Measurements from ENCODE around the gene PLXNA4.

Gene PLXNA4

DNA sequence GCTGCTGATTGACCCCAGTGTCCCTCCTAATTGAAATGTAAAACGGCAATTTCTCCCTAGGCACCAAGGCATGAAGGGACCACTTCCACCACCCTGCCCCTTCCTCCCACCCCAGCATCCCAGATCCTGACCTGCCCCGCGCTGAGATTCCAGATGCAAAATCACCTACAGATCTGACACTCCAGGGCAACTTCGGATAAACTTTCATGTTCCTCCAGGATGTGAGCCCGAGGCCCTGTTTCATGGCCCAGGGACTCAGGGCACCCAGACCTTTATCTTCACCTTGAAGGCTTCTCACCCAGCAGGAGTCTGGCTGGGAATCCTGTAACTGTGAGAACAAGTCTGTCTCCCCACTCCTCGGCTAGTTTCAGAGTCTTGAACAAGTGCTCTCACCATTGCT lies 361.8 kb downstream of the PLXNA4 start:
- Histone ChIP-seq H3K79me1 (replicated peaks; ENCODE audit: low read length, poor library complexity, severe bottlenecking) (no peaks in the 10 kb centered on the region), H3K9ac (ENCODE audit: low read length) (no peak overlapping the region), H4K8ac (ENCODE audit: low read length) (no peak overlapping the region), H2AK5ac (ENCODE audit: low read length, severe bottlenecking) (no peak overlapping the region), H3K18ac (ENCODE audit: low read depth in 1 of 2, low read length in 2 of 2) (no peak overlapping the region), H3K27me3 (ENCODE audit: control insufficient read depth in 1 of 2, insufficient read depth in 1 of 2, low read length in 2 of 2) (no peaks in the 10 kb centered on the region), H3K14ac (ENCODE audit: low read length in 2 of 2) (no peak overlapping the region), H2BK120ac (ENCODE audit: low read depth, low read length) (no peak overlapping the region), H3K27ac (ENCODE audit: low read length, poor library complexity, severe bottlenecking) (no peak overlapping the region), H2BK5ac (ENCODE audit: low read depth, low read length, poor library complexity, severe bottlenecking) (no peak overlapping the region), H2BK15ac (ENCODE audit: low read depth, poor library complexity, severe bottlenecking) (no peak overlapping the region), H3K23ac (ENCODE audit: low read length in 2 of 2) (no peak overlapping the region), H3K4me1 (ENCODE audit: control insufficient read depth, insufficient read depth, low read depth, low read length) (no peaks in the 10 kb centered on the region), H2AFZ (ENCODE audit: low read depth, low read length) (no peak overlapping the region), H4K91ac (ENCODE audit: low read length) (no peak overlapping the region), H3K4ac (ENCODE audit: low read depth in 1 of 2, low read length in 2 of 2) (no peak overlapping the region), H2BK12ac (ENCODE audit: low read length in 2 of 2) (no peak overlapping the region), H3K36me3 (ENCODE audit: control insufficient read depth in 1 of 2, insufficient read depth in 2 of 2, low read depth in 1 of 2, low read length in 2 of 2) (peaks cover 0 to 42% of the 10 kb centered on the region in 2 experiments), H3K4me2 (ENCODE audit: low read length, poor library complexity, severe bottlenecking) (no peak overlapping the region), H3K9me3 (ENCODE audit: control insufficient read depth, low read length) (no peaks in the 10 kb centered on the region), H3K4me3 (ENCODE audit: insufficient read depth in 1 of 2, low read depth in 1 of 2, low read length in 2 of 2) (no peak overlapping the region)
- DNase-seq = no peak
- 87% methylated on average over 6 of the region's 6 CpGs for WGBS

DNA sequence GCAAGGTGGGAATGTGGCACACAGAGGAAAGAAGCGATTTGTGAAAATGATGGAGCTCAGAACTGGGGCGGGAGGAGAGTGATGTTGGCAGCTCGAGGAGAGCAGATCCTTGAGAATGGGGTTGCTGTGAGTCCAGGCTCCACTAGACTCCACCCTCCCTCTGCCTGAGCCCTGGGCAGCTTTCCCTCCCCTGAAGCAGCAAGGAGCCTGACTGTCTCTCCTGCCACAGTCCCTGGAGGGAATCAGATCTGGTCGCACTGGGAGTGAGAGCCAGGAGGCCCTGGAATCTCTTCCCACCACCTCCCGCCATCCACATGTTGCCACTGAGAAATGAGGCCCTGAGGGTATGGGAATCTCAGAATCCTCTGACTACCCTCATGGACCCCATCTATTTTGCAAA lies 362.7 kb downstream of the PLXNA4 start:
- no peak overlapping the region for H2AK5ac ChIP-seq (ENCODE audit: low read length, severe bottlenecking)
- H3K9ac ChIP-seq (ENCODE audit: low read length) = no peak overlapping the region
- no peak overlapping the region for H3K27ac ChIP-seq (ENCODE audit: low read length, poor library complexity, severe bottlenecking)
- H3K27me3 ChIP-seq (ENCODE audit: control insufficient read depth in 1 of 2, insufficient read depth in 1 of 2, low read length in 2 of 2) = no peaks in the 10 kb centered on the region
- H2BK12ac ChIP-seq (ENCODE audit: low read length in 2 of 2) = no peak overlapping the region
- no peak overlapping the region for H2BK120ac ChIP-seq (ENCODE audit: low read depth, low read length)
- H3K18ac ChIP-seq (ENCODE audit: low read depth in 1 of 2, low read length in 2 of 2) = no peak overlapping the region
- 64% methylated on average over 2 of the region's 5 CpGs for WGBS
- H3K14ac ChIP-seq (ENCODE audit: low read length in 2 of 2) = no peak overlapping the region
- H4K8ac ChIP-seq (ENCODE audit: low read length) = no peak overlapping the region
- no peak overlapping the region for H3K4ac ChIP-seq (ENCODE audit: low read depth in 1 of 2, low read length in 2 of 2)
- no peaks in the 10 kb centered on the region for H3K79me1 ChIP-seq (replicated peaks; ENCODE audit: low read length, poor library complexity, severe bottlenecking)
- no peak overlapping the region for H4K91ac ChIP-seq (ENCODE audit: low read length)
- no peak overlapping the region for H3K23ac ChIP-seq (ENCODE audit: low read length in 2 of 2)
- no peaks in the 10 kb centered on the region for H3K4me1 ChIP-seq (ENCODE audit: control insufficient read depth, insufficient read depth, low read depth, low read length)
- H3K36me3 ChIP-seq (ENCODE audit: control insufficient read depth in 1 of 2, insufficient read depth in 2 of 2, low read depth in 1 of 2, low read length in 2 of 2) = peaks cover 0 to 40% of the 10 kb centered on the region in 2 experiments
- no peaks in the 10 kb centered on the region for H3K9me3 ChIP-seq (ENCODE audit: control insufficient read depth, low read length)
- DNase-seq = no peak
- H2AFZ ChIP-seq (ENCODE audit: low read depth, low read length) = no peak overlapping the region
- no peak overlapping the region for H2BK15ac ChIP-seq (ENCODE audit: low read depth, poor library complexity, severe bottlenecking)
- H3K4me2 ChIP-seq (ENCODE audit: low read length, poor library complexity, severe bottlenecking) = no peak overlapping the region
- H2BK5ac ChIP-seq (ENCODE audit: low read depth, low read length, poor library complexity, severe bottlenecking) = no peak overlapping the region
- H3K4me3 ChIP-seq (ENCODE audit: insufficient read depth in 1 of 2, low read depth in 1 of 2, low read length in 2 of 2) = no peak overlapping the region

DNA sequence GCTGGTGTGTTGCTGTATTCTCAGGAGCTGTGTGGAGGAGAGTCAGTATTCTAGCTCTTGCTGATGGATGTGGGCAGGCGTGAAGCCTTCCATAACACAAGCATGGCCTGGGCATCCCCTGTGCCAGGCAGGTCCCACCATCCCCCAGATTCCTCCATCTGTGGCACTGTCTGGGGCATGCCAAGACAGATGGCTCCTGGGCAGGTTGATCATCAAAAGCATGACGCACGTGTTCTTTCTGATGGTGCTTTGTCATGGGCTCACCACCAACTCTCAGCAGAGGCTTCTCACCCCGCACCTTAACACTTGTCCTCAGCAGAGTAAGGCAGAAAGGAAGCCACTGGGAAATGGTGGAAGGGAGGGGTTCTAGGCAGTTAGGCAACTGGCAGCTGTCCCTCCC lies 364.3 kb downstream of the PLXNA4 start:
- Histone ChIP-seq H2BK5ac (ENCODE audit: low read depth, low read length, poor library complexity, severe bottlenecking) (no peak overlapping the region), H3K4me3 (ENCODE audit: insufficient read depth in 1 of 2, low read depth in 1 of 2, low read length in 2 of 2) (no peak overlapping the region), H3K23ac (ENCODE audit: low read length in 2 of 2) (no peak overlapping the region), H3K4ac (ENCODE audit: low read depth in 1 of 2, low read length in 2 of 2) (no peak overlapping the region), H3K27ac (ENCODE audit: low read length, poor library complexity, severe bottlenecking) (no peak overlapping the region), H2BK12ac (ENCODE audit: low read length in 2 of 2) (no peak overlapping the region), H2BK15ac (ENCODE audit: low read depth, poor library complexity, severe bottlenecking) (no peak overlapping the region), H3K4me1 (ENCODE audit: control insufficient read depth, insufficient read depth, low read depth, low read length) (no peaks in the 10 kb centered on the region), H3K27me3 (ENCODE audit: control insufficient read depth in 1 of 2, insufficient read depth in 1 of 2, low read length in 2 of 2) (no peaks in the 10 kb centered on the region), H3K14ac (ENCODE audit: low read length in 2 of 2) (no peak overlapping the region), H3K79me1 (replicated peaks; ENCODE audit: low read length, poor library complexity, severe bottlenecking) (no peaks in the 10 kb centered on the region), H3K18ac (ENCODE audit: low read depth in 1 of 2, low read length in 2 of 2) (no peak overlapping the region), H3K4me2 (ENCODE audit: low read length, poor library complexity, severe bottlenecking) (no peak overlapping the region), H2BK120ac (ENCODE audit: low read depth, low read length) (no peak overlapping the region), H2AK5ac (ENCODE audit: low read length, severe bottlenecking) (no peak overlapping the region), H3K9me3 (ENCODE audit: control insufficient read depth, low read length) (no peaks in the 10 kb centered on the region), H4K8ac (ENCODE audit: low read length) (no peak overlapping the region), H3K36me3 (ENCODE audit: control insufficient read depth in 1 of 2, insufficient read depth in 2 of 2, low read depth in 1 of 2, low read length in 2 of 2) (peaks cover 0 to 51% of the 10 kb centered on the region in 2 experiments), H2AFZ (ENCODE audit: low read depth, low read length) (no peak overlapping the region), H3K9ac (ENCODE audit: low read length) (no peak overlapping the region), H4K91ac (ENCODE audit: low read length) (no peak overlapping the region)
- DNase-seq = no peak
- WGBS = 90% methylated on average over 3 of the region's 4 CpGs

DNA sequence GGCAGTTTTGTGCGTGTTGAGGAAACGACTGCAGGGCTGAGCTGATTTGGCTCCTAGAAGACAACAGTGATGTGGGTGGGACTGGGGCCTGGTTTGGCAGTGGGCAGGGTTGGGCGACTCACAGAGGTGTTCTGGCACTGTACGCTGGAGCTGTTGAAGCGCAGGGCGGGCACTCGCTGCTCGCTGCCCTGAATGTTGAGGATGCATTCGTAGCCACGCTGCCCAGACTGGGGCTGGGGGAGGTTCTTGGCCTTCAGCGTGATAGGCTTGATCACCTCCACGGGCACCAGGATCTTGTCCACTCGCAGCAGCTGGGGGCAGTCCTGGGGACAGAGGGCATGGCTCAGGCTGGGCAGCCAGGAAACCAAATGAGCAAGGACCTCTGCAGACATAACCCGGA lies 365.4 kb downstream of the PLXNA4 start:
- H4K8ac ChIP-seq (ENCODE audit: low read length) = no peak overlapping the region
- H2BK15ac ChIP-seq (ENCODE audit: low read depth, poor library complexity, severe bottlenecking) = no peak overlapping the region
- H2BK5ac ChIP-seq (ENCODE audit: low read depth, low read length, poor library complexity, severe bottlenecking) = no peak overlapping the region
- H3K4ac ChIP-seq (ENCODE audit: low read depth in 1 of 2, low read length in 2 of 2) = no peak overlapping the region
- H3K4me3 ChIP-seq (ENCODE audit: insufficient read depth in 1 of 2, low read depth in 1 of 2, low read length in 2 of 2) = no peak overlapping the region
- no peak overlapping the region for H3K14ac ChIP-seq (ENCODE audit: low read length in 2 of 2)
- no peak overlapping the region for H4K91ac ChIP-seq (ENCODE audit: low read length)
- H2BK120ac ChIP-seq (ENCODE audit: low read depth, low read length) = no peak overlapping the region
- H2BK12ac ChIP-seq (ENCODE audit: low read length in 2 of 2) = no peak overlapping the region
- H3K79me1 ChIP-seq (replicated peaks; ENCODE audit: low read length, poor library complexity, severe bottlenecking) = no peaks in the 10 kb centered on the region
- H3K9me3 ChIP-seq (ENCODE audit: control insufficient read depth, low read length) = no peaks in the 10 kb centered on the region
- no peak overlapping the region for H3K27ac ChIP-seq (ENCODE audit: low read length, poor library complexity, severe bottlenecking)
- no peak for DNase-seq
- 90% methylated on average over 14 of the region's 14 CpGs for WGBS
- no peak overlapping the region for H2AFZ ChIP-seq (ENCODE audit: low read depth, low read length)
- peaks cover 0 to 46% of the 10 kb centered on the region in 2 experiments for H3K36me3 ChIP-seq (ENCODE audit: control insufficient read depth in 1 of 2, insufficient read depth in 2 of 2, low read depth in 1 of 2, low read length in 2 of 2)
- H3K4me2 ChIP-seq (ENCODE audit: low read length, poor library complexity, severe bottlenecking) = no peak overlapping the region
- no peak overlapping the region for H3K23ac ChIP-seq (ENCODE audit: low read length in 2 of 2)
- no peak overlapping the region for H3K9ac ChIP-seq (ENCODE audit: low read length)
- no peak overlapping the region for H3K18ac ChIP-seq (ENCODE audit: low read depth in 1 of 2, low read length in 2 of 2)
- H3K27me3 ChIP-seq (ENCODE audit: control insufficient read depth in 1 of 2, insufficient read depth in 1 of 2, low read length in 2 of 2) = no peaks in the 10 kb centered on the region
- H2AK5ac ChIP-seq (ENCODE audit: low read length, severe bottlenecking) = no peak overlapping the region
- H3K4me1 ChIP-seq (ENCODE audit: control insufficient read depth, insufficient read depth, low read depth, low read length) = no peaks in the 10 kb centered on the region
